Naive thymus-derived CD4-positive, alpha-beta T cell (primary cell): ENCODE data around the gene MTRFR. TPM values are rescaled to one million over a fixed set of nuclear protein-coding genes. Genes with fewer than 3 reads are reported as not detected.

Source experiments
- ATAC-seq: fragments of 150-1000 bp; cut with Tn5 transposase; 2 replicates; pipeline ENCODE4 v1.10.0; 2021; ENCODE audit warnings: mild to moderate bottlenecking, moderate library complexity
- CTCF ChIA-PET: fragments of 350-600 bp; sonication (Branson Sonifier 250); formaldehyde crosslinking; loops from one replicate; lab custom pipeline; 2021; ENCODE audit warnings: antibody characterized with exemption; lab: Charles Lee
- POLR2A ChIA-PET: fragments of 350-600 bp; sonication (Branson Sonifier 250); formaldehyde crosslinking; loops from one replicate; lab custom pipeline; 2021; ENCODE audit warnings: antibody characterized with exemption, inconsistent platforms; lab: Charles Lee
- DNase-seq, 9 donors: peaks; one replicate each; pipeline versions ENCODE4 v3.0.0 to v3.0.0-alpha.2; 2020 to 2022; ENCODE audit warnings: mixed read lengths in 1 of 9
- H3K27ac ChIP-seq: one replicate; pipeline ENCODE4 v1.7.0; 2013; ENCODE audit warnings: mild to moderate bottlenecking, low read depth, low read length, moderate library complexity
- H3K27me3 ChIP-seq, 2 donors: one replicate each; pipeline ENCODE4 v1.7.0; 2013; ENCODE audit warnings: low read length in 2 of 2, mild to moderate bottlenecking in 2 of 2, moderate library complexity in 2 of 2; ENCODE audit not compliant: control insufficient read depth in 2 of 2, insufficient read depth in 2 of 2
- H3K36me3 ChIP-seq, 3 experiments: 1 replicate in 2 of 3; 2 replicates in 1 of 3; pipeline ENCODE4 v1.7.0; 2013; ENCODE audit warnings: low read length in 3 of 3, mild to moderate bottlenecking in 3 of 3, moderate library complexity in 1 of 3; ENCODE audit not compliant: insufficient read depth in 3 of 3, control insufficient read depth in 2 of 3
- H3K4me1 ChIP-seq, 2 donors: one replicate each; pipeline ENCODE4 v1.7.0; 2013; ENCODE audit warnings: low read length in 2 of 2, mild to moderate bottlenecking in 2 of 2, moderate library complexity in 1 of 2; ENCODE audit not compliant: control insufficient read depth in 2 of 2, insufficient read depth in 2 of 2
- H3K4me3 ChIP-seq: 2 replicates; pipeline ENCODE4 v1.7.0; 2013; ENCODE audit warnings: mild to moderate bottlenecking, low read length
- H3K9me3 ChIP-seq, 3 experiments: 1 replicate in 2 of 3; 2 replicates in 1 of 3; pipeline ENCODE4 v1.7.0; 2013; ENCODE audit warnings: low read length in 3 of 3; ENCODE audit not compliant: control insufficient read depth in 2 of 3
- H3K27ac Mint-ChIP-seq, 9 donors: one replicate each; pipeline ENCODE4 v1.8.0; 2020 to 2022; ENCODE audit warnings: mixed read lengths in 9 of 9, mild to moderate bottlenecking in 8 of 9, moderate library complexity in 5 of 9, inconsistent platforms in 2 of 9
- H3K27me3 Mint-ChIP-seq, 5 donors: one replicate each; pipeline ENCODE4 v1.8.0; 2021 to 2022; ENCODE audit warnings: mixed read lengths in 5 of 5, mild to moderate bottlenecking in 1 of 5
- H3K36me3 Mint-ChIP-seq, 5 donors: one replicate each; pipeline ENCODE4 v1.8.0; 2020 to 2022; ENCODE audit warnings: mixed read lengths in 5 of 5, mild to moderate bottlenecking in 3 of 5, inconsistent platforms in 1 of 5
- H3K4me1 Mint-ChIP-seq, 7 donors: one replicate each; pipeline ENCODE4 v1.8.0; 2020 to 2022; ENCODE audit warnings: mixed read lengths in 7 of 7, mild to moderate bottlenecking in 3 of 7, inconsistent platforms in 1 of 7
- H3K4me3 Mint-ChIP-seq, 10 donors: one replicate each; pipeline ENCODE4 v1.8.0; 2020 to 2022; ENCODE audit warnings: mild to moderate bottlenecking in 10 of 10, mixed read lengths in 10 of 10, moderate library complexity in 6 of 10, inconsistent platforms in 2 of 10
- H3K9me3 Mint-ChIP-seq, 11 donors: one replicate each; pipeline ENCODE4 v1.8.0; 2020 to 2022; ENCODE audit warnings: mixed read lengths in 11 of 11, mild to moderate bottlenecking in 4 of 11, inconsistent platforms in 1 of 11, moderate library complexity in 1 of 11
- intact Hi-C, 2 donors: fragments of 100-400 bp; cut with micrococcal nuclease; formaldehyde crosslinking; loops; one replicate each; pipeline ENCODE4 v1.15.1; 2023
- polyA plus RNA-seq, 2 donors: library from polyadenylated mRNA; unstranded; fragments of 300-500 nt; fragmentation: Illumina TruSeq; gene quantifications; one replicate each; pipeline ENCODE4 v1.2.3, GENCODE V29; 2021
- total RNA-seq, 6 experiments: library from RNA in 5 of 6; stranded (reverse) in 5 of 6; gene quantifications; 1 replicate in 5 of 6; 2 replicates in 1 of 6; pipeline ENCODE4 v1.2.3 and lab custom pipeline; 2021 to 2026

Gene MTRFR
- total and polyA plus RNA-seq, 7 experiments from 2014 or later: 26.8 to 60.3 (median 42.6) TPM

DNA sequence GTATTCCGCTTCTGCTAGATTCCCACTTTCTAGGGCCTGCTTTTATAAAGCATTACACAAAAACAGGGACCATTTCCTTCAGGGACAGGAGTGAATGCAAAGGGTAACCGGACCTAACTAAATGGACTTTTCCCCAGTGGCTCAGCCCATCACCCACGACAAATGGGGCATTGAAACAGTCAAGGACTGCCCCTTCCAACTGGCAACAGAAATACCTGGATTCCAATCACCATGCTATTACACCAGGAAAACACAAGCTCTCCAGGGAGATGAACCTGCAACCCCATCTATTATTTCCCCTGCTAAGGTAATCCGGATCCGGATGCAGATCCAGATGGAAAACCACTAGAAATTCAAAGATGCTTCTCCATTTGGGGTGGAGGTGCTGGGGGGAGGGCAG, 1.3 kb upstream of the MTRFR start:
- peak overlapping the region; percentile 58 to 99 (median 99) for H3K27ac Mint-ChIP-seq
- H3K36me3 Mint-ChIP-seq: peaks cover 3 to 33% (median 7%) of the 10 kb centered on the region in 5 donors
- CTCF ChIA-PET: interaction anchor here (0.9 to 3.6 kb wide), 2 partner anchors 9 to 13 kb away, joined by 3 to 18 read pairs; no protein-coding TSS in a partner anchor
- H3K9me3 Mint-ChIP-seq: peaks cover 0 to 5% (median 0%) of the 10 kb centered on the region in 11 donors
- intact Hi-C loops: loop anchor here (2.0 to 10.0 kb wide), 8 partner anchors 31 to 1005 kb away; partner anchors contain the start of genes ABCB9 (in 1 of the 2), DIABLO (in 1 of the 2), KNTC1 (in 1 of the 2) and PITPNM2 (in 1 of the 2)
- Histone ChIP-seq H3K4me3 (peak overlapping the region; percentile 93), H3K27me3 (no peaks in the 10 kb centered on the region), H3K9me3 (no peaks in the 10 kb centered on the region), H3K27ac (peak overlapping the region; percentile 86), H3K4me1 (peaks cover 26 to 39% of the 10 kb centered on the region in 2 donors), H3K36me3 (peaks cover 0 to 8% (median 0%) of the 10 kb centered on the region in 3 experiments)
- H3K27me3 Mint-ChIP-seq: peaks cover 0 to 4% (median 0%) of the 10 kb centered on the region in 5 donors
- no peak for DNase-seq
- H3K4me3 Mint-ChIP-seq: peak overlapping the region; percentile 93 to 100 (median 98)
- no peak for ATAC-seq
- POLR2A ChIA-PET: interaction anchor here (0.7 to 4.9 kb wide), 39 partner anchors 9 to 1687 kb away, joined by 3 to 189 read pairs (median 7); partner anchors contain the start of genes DDX55, HIP1R, KNTC1 and OGFOD2
- peaks cover 43 to 86% (median 66%) of the 10 kb centered on the region in 7 donors for H3K4me1 Mint-ChIP-seq

DNA sequence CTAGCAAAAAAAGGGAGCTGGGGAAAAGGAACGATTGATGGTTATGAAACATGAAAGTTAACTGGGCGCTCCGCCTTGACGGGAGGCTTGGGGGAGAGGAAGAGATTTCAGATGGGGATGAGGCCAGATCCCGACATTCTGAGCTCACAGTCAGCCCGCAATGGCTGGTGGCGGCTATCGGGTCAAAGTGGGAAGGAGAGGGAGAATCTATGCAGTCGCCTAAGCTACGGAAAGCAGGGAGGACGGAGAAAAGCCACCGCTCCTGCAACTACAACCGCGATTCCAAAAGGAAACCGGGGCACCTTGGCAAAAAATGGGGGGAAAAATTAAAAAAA, 797 bp upstream of the MTRFR start:
- H3K4me3 Mint-ChIP-seq: peak overlapping the region; percentile 93 to 100 (median 98)
- no peak for ATAC-seq
- H3K27ac Mint-ChIP-seq: peak overlapping the region; percentile 96 to 99 (median 99)
- H3K9me3 Mint-ChIP-seq: peaks cover 0 to 5% (median 0%) of the 10 kb centered on the region in 11 donors
- Histone ChIP-seq H3K9me3 (no peaks in the 10 kb centered on the region), H3K4me3 (peak overlapping the region; percentile 93), H3K27ac (peak overlapping the region; percentile 86), H3K27me3 (no peaks in the 10 kb centered on the region), H3K36me3 (peaks cover 0 to 8% (median 0%) of the 10 kb centered on the region in 3 experiments), H3K4me1 (peaks cover 31 to 41% of the 10 kb centered on the region in 2 donors)
- ChIA-PET POLR2A (interaction anchor here (0.7 to 4.9 kb wide), 58 partner anchors 9 to 1709 kb away, joined by 3 to 189 read pairs (median 5); partner anchors contain the start of genes ABCB9, DDX55, HIP1R and KNTC1), CTCF (interaction anchor here (0.8 to 3.6 kb wide), 3 partner anchors 9 to 157 kb away, joined by 3 to 18 read pairs (median 7); no protein-coding TSS in a partner anchor)
- peaks cover 47 to 88% (median 66%) of the 10 kb centered on the region in 7 donors for H3K4me1 Mint-ChIP-seq
- H3K36me3 Mint-ChIP-seq: peaks cover 3 to 33% (median 7%) of the 10 kb centered on the region in 5 donors
- intact Hi-C loops: loop anchor here (2.0 to 10.0 kb wide), 8 partner anchors 32 to 1005 kb away; partner anchors contain the start of genes ABCB9 (in 1 of the 2), DIABLO (in 1 of the 2), KNTC1 (in 1 of the 2) and PITPNM2 (in 1 of the 2)
- H3K27me3 Mint-ChIP-seq: peaks cover 0 to 4% (median 0%) of the 10 kb centered on the region in 5 donors
- DNase-seq: no peak

DNA sequence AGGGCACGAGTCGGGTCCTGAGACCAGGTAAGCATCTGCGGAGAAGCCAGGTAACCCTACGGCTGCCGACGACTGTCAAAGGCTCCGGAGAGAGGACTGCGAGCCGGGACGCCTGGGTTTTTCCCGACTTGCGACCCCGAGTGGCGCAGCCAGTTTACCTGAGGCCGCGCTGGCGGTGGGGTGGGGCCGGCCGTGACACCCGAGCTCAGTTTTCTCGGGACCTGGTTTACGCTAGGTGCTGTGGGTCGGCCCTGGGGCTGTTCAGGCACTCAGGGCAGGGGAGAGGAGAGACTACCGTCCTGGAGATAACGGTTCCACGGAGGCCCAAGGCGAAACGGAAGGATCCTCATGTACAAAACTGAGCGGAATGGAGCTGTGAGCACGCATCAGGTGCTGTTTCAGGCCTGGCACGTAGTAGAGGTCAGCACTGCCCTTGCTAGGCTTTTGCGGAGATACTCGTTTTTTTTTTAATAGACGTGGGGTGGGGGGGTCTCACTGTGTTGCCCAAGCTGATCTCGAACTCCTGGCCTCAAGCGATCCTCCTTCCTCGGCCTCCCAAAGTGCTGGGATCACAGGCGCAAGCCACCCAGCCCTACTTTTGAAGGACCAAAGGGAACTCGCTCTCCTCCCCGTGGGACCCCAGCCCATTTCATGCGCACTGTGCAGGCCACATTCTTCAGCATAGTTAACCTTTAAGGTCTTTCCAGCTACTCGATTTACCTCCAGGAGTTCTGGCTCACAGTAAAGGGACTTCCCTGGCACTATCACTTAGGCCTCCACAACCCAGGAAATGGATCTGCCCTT, 471 bp downstream of the MTRFR start:
- Histone ChIP-seq H3K4me3 (peak overlapping the region; percentile 97), H3K27me3 (no peaks in the 10 kb centered on the region), H3K36me3 (peaks cover 0 to 8% (median 0%) of the 10 kb centered on the region in 3 experiments), H3K9me3 (no peaks in the 10 kb centered on the region), H3K4me1 (peaks cover 26 to 40% of the 10 kb centered on the region in 2 donors), H3K27ac (peak overlapping the region; percentile 95)
- H3K27ac Mint-ChIP-seq: peak overlapping the region; percentile 96 to 99 (median 99)
- peaks cover 0 to 4% (median 0%) of the 10 kb centered on the region in 5 donors for H3K27me3 Mint-ChIP-seq
- DNase-seq (no peak), ATAC-seq (peak; percentile 12)
- intact Hi-C loops: loop anchor here (1.0 to 10.0 kb wide), 16 partner anchors 10 to 1006 kb away; partner anchors contain the start of genes ABCB9 (in 1 of the 2), DENR (in 1 of the 2), DIABLO (in 1 of the 2) and KNTC1 (in 1 of the 2)
- peaks cover 39 to 88% (median 67%) of the 10 kb centered on the region in 7 donors for H3K4me1 Mint-ChIP-seq
- H3K9me3 Mint-ChIP-seq: peaks cover 0 to 5% (median 0%) of the 10 kb centered on the region in 11 donors
- ChIA-PET CTCF (interaction anchor here (0.7 to 3.6 kb wide), 3 partner anchors 11 to 281 kb away, joined by 3 to 18 read pairs (median 7); no protein-coding TSS in a partner anchor), POLR2A (interaction anchor here (0.5 to 4.9 kb wide), 58 partner anchors 8 to 967 kb away, joined by 3 to 189 read pairs (median 5); partner anchors contain the start of genes ABCB9, ATP6V0A2, DDX55 and HIP1R)
- peak overlapping the region; percentile 93 to 100 (median 98) for H3K4me3 Mint-ChIP-seq
- peaks cover 3 to 30% (median 7%) of the 10 kb centered on the region in 5 donors for H3K36me3 Mint-ChIP-seq

DNA sequence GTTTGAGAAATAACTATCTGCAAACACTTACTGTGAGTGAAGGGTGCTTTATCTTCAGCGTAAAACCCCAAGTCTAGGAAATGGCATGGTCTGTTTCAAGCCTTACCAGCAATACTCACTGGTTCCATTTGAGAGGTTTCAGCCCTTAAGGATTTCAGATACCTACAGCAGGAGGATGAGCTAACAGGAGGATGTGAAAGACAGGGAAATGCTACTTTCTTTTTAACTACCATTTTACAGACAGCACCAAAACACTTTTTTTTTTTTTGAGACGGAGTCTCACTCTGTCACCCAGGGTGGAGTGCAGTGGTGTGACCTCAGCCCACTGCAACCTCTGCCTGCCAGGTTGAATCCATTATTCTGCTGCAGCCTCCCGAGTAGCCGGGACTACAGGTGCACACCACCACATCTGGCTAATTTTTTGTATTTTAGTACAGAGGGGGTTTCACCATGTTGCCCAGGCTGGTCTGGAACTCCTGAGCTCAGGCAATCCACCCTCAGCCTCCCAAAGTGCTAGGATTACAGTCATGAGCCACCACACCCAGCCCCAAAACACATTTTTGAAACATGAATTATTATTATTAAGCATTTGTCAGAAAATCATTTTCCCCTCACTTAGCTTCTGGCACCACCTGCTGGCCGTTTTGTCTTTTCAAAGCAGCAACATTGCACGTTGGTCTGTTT, 4.6 kb downstream of the MTRFR start:
- H3K27ac Mint-ChIP-seq: peak overlapping the region; percentile 18 to 93 (median 90)
- peaks cover 22 to 41% of the 10 kb centered on the region in 2 donors for H3K4me1 ChIP-seq
- ChIA-PET CTCF (interaction anchor here (0.6 to 7.8 kb wide), 28 partner anchors 9 to 1177 kb away, joined by 3 to 75 read pairs (median 4); partner anchors contain the start of gene DDX55), POLR2A (interaction anchor here (0.6 to 4.0 kb wide), 18 partner anchors 9 to 1062 kb away, joined by 3 to 30 read pairs (median 3); partner anchors contain the start of genes ABCB9 and OGFOD2)
- no peaks in the 10 kb centered on the region for H3K9me3 ChIP-seq
- H3K27me3 Mint-ChIP-seq: peaks cover 0 to 4% (median 0%) of the 10 kb centered on the region in 5 donors
- no peak overlapping the region for H3K4me3 ChIP-seq
- peaks cover 0 to 20% (median 0%) of the 10 kb centered on the region in 3 experiments for H3K36me3 ChIP-seq
- peak overlapping the region; percentile 63 for H3K27ac ChIP-seq
- intact Hi-C loops: loop anchor here (1.0 to 10.0 kb wide), 13 partner anchors 14 to 444 kb away; partner anchors contain the start of genes ARL6IP4 (in 1 of the 2) and VPS37B (in 1 of the 2)
- peak overlapping the region; percentile 57 to 87 (median 76) for H3K4me3 Mint-ChIP-seq
- peaks cover 40 to 76% (median 55%) of the 10 kb centered on the region in 7 donors for H3K4me1 Mint-ChIP-seq
- ATAC-seq (no peak), DNase-seq (peak; percentile 37 to 66 (median 59))
- H3K36me3 Mint-ChIP-seq: peaks cover 7 to 28% (median 14%) of the 10 kb centered on the region in 5 donors
- H3K27me3 ChIP-seq: no peaks in the 10 kb centered on the region
- peaks cover 0 to 5% (median 0%) of the 10 kb centered on the region in 11 donors for H3K9me3 Mint-ChIP-seq

DNA sequence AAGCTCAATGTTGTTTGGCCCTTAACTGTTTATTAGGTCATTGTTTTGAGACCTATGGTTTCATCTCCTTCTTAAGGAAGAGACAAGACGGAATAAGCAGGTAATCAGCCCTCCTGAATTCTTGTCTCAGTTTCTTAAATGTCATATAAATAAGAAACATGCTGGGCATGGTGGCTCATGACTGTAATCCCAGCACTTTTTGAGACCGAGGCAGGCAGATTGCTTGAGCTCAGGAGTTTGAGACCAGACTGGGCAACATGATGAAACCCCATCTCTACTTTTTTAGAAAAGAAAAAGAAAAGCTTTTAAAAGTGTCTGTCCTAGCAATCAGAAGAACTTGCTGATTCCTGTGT, 5.1 kb downstream of the MTRFR start:
- peaks cover 7 to 25% (median 12%) of the 10 kb centered on the region in 5 donors for H3K36me3 Mint-ChIP-seq

More for the DNA sequence above, 5.1 kb downstream of the MTRFR start:
- H3K9me3 ChIP-seq: no peaks in the 10 kb centered on the region
- no peaks in the 10 kb centered on the region for H3K27me3 ChIP-seq
- Mint-ChIP-seq H3K4me3 (peak overlapping the region; percentile 18 to 87 (median 76)), H3K9me3 (peaks cover 0 to 1% (median 0%) of the 10 kb centered on the region in 11 donors), H3K4me1 (peaks cover 41 to 76% (median 51%) of the 10 kb centered on the region in 7 donors), H3K27ac (peak overlapping the region; percentile 18 to 93 (median 90)), H3K27me3 (no peaks in the 10 kb centered on the region)
- ChIA-PET POLR2A (interaction anchor here (0.7 to 4.0 kb wide), 13 partner anchors 9 to 463 kb away, joined by 3 to 30 read pairs (median 3); partner anchors contain the start of genes ABCB9 and OGFOD2), CTCF (interaction anchor here (0.7 to 7.8 kb wide), 23 partner anchors 9 to 457 kb away, joined by 3 to 75 read pairs (median 4); partner anchors contain the start of gene DDX55)
- DNase-seq: no peak
- peak overlapping the region; percentile 39 for H3K27ac ChIP-seq
- H3K36me3 ChIP-seq: peaks cover 0 to 20% (median 0%) of the 10 kb centered on the region in 3 experiments
- peaks cover 22 to 43% of the 10 kb centered on the region in 2 donors for H3K4me1 ChIP-seq
- intact Hi-C loops: loop anchor here (1.0 to 10.0 kb wide), 13 partner anchors 15 to 445 kb away; partner anchors contain the start of genes ARL6IP4 (in 1 of the 2) and VPS37B (in 1 of the 2)
- no peak overlapping the region for H3K4me3 ChIP-seq
- no peak for ATAC-seq
